ENCODE results near the gene VWF.

GRCh38 chr12:6172862-6173261 is 48.4 kb upstream of the VWF start:
- TF ChIP-seq, protein P1, sequence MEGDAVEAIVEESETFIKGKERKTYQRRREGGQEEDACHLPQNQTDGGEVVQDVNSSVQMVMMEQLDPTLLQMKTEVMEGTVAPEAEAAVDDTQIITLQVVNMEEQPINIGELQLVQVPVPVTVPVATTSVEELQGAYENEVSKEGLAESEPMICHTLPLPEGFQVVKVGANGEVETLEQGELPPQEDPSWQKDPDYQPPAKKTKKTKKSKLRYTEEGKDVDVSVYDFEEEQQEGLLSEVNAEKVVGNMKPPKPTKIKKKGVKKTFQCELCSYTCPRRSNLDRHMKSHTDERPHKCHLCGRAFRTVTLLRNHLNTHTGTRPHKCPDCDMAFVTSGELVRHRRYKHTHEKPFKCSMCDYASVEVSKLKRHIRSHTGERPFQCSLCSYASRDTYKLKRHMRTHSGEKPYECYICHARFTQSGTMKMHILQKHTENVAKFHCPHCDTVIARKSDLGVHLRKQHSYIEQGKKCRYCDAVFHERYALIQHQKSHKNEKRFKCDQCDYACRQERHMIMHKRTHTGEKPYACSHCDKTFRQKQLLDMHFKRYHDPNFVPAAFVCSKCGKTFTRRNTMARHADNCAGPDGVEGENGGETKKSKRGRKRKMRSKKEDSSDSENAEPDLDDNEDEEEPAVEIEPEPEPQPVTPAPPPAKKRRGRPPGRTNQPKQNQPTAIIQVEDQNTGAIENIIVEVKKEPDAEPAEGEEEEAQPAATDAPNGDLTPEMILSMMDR (conservative IDR thresholded peaks at IDR 0.05; ENCODE audit: low read depth, low read length): no peak
- TF ChIP-seq MAFK (IDR thresholded peaks at IDR 0.05; ENCODE audit: low read depth, low read length): no peak

Measured in IMR-90 (cell line).